ENCODE measurements around the gene ADAM12.

The ADAM12 gene

GRCh38 chr10:126235979-126236851 is 152.1 kb downstream of the ADAM12 start:
- no peak overlapping the region for H3K27ac ChIP-seq
- TF ChIP-seq, protein P1, sequence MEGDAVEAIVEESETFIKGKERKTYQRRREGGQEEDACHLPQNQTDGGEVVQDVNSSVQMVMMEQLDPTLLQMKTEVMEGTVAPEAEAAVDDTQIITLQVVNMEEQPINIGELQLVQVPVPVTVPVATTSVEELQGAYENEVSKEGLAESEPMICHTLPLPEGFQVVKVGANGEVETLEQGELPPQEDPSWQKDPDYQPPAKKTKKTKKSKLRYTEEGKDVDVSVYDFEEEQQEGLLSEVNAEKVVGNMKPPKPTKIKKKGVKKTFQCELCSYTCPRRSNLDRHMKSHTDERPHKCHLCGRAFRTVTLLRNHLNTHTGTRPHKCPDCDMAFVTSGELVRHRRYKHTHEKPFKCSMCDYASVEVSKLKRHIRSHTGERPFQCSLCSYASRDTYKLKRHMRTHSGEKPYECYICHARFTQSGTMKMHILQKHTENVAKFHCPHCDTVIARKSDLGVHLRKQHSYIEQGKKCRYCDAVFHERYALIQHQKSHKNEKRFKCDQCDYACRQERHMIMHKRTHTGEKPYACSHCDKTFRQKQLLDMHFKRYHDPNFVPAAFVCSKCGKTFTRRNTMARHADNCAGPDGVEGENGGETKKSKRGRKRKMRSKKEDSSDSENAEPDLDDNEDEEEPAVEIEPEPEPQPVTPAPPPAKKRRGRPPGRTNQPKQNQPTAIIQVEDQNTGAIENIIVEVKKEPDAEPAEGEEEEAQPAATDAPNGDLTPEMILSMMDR (IDR thresholded peaks at IDR 0.05): no peak
- no peak overlapping the region for H3K4me3 ChIP-seq
- DNase-seq (ENCODE audit: low spot score): no peak

DNA sequence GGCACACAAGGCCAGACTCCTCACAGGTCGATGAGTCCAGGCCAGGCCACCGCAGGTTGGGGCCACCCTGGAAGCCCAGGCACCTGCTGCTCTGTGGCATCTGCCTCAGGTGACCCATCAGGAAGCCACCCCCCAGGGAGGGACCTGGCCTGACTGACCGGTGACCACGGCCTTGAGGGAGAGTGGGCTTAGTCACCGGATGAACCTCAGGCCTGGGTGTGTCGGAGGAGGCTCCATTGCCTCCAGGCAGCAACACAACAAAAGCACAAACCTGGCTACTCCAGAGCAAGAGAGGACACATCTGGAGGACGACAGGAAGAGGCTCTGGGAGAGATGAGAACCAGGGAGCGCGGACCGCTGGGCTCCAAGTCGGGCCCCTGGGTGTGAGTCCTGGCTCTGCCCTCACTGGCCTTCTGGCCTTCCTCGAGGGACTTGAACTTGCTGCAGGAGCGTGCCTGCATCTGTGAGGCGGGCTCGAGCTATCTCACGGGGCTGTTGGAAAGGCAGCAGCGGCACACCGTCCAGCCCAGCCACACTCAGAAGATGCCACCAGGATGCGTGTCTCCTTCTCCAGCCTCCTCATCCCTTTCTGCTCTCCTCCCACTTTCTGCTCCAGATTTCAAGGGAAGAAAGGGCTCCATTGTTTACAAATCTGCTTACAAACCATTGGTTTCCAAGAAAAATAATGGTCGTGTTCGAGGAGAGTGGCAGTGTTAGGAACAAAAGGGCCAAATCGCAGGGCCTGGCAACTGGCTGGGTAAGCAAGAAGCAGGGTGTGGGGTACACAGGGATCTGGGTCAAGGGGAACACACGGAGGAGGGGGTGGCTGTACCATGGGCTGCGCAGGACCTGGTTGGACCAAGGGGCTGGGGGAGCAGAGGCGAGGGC is 152.9 kb downstream of the ADAM12 start:
- Histone ChIP-seq H3K27ac (no peak overlapping the region), H3K4me3 (no peak overlapping the region)
- TF ChIP-seq, protein P1 (IDR thresholded peaks at IDR 0.05): no peak
- no peak for DNase-seq (ENCODE audit: low spot score)

- Histone ChIP-seq H3K4me3 (no peak overlapping the region), H3K27ac (no peak overlapping the region)
- TF ChIP-seq, protein P1 (IDR thresholded peaks at IDR 0.05): no peak
- no peak for DNase-seq (ENCODE audit: low spot score)
These were observed 153.6 kb downstream of the ADAM12 start for GRCh38 chr10:126234630-126235029.

DNA sequence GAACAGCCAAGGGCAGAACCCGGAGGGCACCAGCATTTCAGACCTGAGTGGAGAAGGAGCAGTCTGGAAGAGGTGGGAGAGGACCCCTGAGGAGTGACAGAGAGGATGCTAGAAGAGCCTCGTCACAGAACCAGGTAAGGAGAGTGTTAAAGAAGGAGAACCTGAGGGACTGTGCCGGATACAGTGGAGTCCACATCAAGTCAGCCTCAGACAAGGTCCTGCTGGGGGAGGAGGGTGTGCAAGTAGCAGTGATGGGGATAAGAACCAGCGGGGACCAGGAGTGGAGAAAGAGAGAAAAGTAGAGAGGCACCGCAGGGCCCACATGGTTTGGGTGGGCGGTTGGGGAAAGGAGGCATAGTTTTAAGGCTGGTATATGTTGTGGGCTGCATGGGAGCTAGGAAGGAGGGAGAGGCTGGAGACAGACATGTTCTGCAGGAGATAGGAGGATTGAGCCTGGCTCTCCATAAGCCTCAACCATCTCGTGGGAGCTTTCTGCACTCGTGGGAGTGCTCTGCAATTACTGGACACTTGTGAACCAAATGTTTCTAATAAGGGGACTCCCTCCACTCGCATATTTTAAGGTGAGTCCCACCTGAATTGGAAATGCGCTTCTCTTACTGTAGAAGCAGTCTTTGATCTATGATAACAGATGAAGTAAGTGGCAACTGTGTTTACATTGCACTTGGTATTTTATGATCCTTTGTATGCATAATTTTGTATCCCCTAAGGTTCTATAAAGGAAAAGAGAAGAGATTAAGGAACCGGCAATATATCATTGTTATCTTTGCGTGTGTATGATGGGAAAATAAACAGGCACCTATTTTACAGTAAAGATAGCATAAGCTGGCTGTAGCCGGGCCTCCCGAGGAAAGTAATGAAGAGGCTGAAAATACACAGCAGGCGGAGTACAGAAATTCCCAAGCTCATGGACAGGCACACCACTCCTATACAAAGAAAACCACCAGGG is 154.8 kb downstream of the ADAM12 start:
- DNase-seq (ENCODE audit: low spot score): no peak
- Histone ChIP-seq H3K27ac (no peak overlapping the region), H3K4me3 (no peak overlapping the region)
- TF ChIP-seq, protein P1 (IDR thresholded peaks at IDR 0.05): no peak

GRCh38 chr10:126230587-126230986 is 157.7 kb downstream of the ADAM12 start:
- H3K27ac ChIP-seq: no peak overlapping the region

DNA sequence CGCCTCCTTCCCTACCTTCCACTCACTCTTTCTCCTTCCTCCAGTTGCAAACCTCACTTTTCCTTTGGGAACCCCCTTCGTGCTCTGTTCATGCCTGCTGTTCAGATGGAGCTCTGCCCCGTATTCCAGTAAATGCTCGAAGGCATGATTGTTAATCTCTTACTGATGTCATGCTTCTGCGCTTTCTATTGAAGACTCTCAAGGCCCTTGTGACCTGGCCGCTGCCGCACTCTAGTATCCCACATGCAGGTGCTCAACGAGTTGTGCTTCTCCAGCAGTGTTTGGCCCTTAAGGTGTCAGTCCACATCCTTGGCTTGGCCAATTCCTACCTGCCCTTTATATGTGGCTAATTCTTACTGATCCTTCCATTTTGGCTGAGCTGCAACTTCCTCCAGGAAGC is 158.6 kb downstream of the ADAM12 start:
- Histone ChIP-seq H3K4me3 (no peak overlapping the region), H3K27ac (no peak overlapping the region)
- no peak for DNase-seq (ENCODE audit: low spot score)
- TF ChIP-seq, protein P1 (IDR thresholded peaks at IDR 0.05): no peak

More at GRCh38 chr10:126230587-126230986, 157.7 kb downstream of the ADAM12 start:
- TF ChIP-seq, protein P1 (IDR thresholded peaks at IDR 0.05): no peak
- H3K4me3 ChIP-seq: no peak overlapping the region
- no peak for DNase-seq (ENCODE audit: low spot score)

All from coronary artery (tissue), 2 donors.